H1 (cell line): ENCODE results near the gene DAAM1. TPM values are rescaled to one million over a fixed set of nuclear protein-coding genes. Genes with fewer than 3 reads are reported as not detected.

ENCODE experiments used
- CTCF ChIA-PET: fragments of 300-600 bp; sonication (Branson Sonifier 250); formaldehyde crosslinking; loops from one replicate; lab custom pipeline; 2021; ENCODE audit not compliant: partially characterized antibody; lab: Charles Lee
- POLR2A ChIA-PET: fragments of 300-600 bp; sonication (Branson Sonifier 250); formaldehyde crosslinking; loops from one replicate; lab custom pipeline; 2021; ENCODE audit warnings: inconsistent platforms; ENCODE audit not compliant: partially characterized antibody; lab: Charles Lee
- DNase-seq, 2 experiments: peaks; one replicate each; pipeline versions ENCODE4 v3.0.0 to v3.0.0-alpha.2; 2010 to 2022; ENCODE audit warnings: low spot score in 2 of 2, low read depth in 1 of 2, mixed read lengths in 1 of 2
- FAIRE-seq: peaks from 2 replicates; lab custom pipeline; 2011; peaks lifted over from hg19 to GRCh38; lab: Jason Lieb, UNC
- H2AFZ ChIP-seq: 2 replicates; pipeline ENCODE4 v1.8.1; 2012; ENCODE audit warnings: low read length, inconsistent platforms
- H2AK5ac ChIP-seq: 2 replicates; pipeline ENCODE4 v1.6.1; 2013; ENCODE audit warnings: low read depth, low read length
- H2BK120ac ChIP-seq: replicated peaks from 2 replicates; pipeline ENCODE3; 2013; ENCODE audit warnings: low read depth, low read length, inconsistent platforms
- H2BK12ac ChIP-seq: 2 replicates; pipeline ENCODE4 v1.6.1; 2013; ENCODE audit warnings: low read depth, low read length
- H2BK15ac ChIP-seq: 2 replicates; pipeline ENCODE4 v1.6.1; 2013; ENCODE audit warnings: low read length
- H2BK20ac ChIP-seq: 2 replicates; pipeline ENCODE4 v1.6.1; 2013; ENCODE audit warnings: low read length
- H2BK5ac ChIP-seq: 2 replicates; pipeline ENCODE4 v1.6.1; 2013; ENCODE audit warnings: low read depth, low read length
- H3K14ac ChIP-seq: 2 replicates; pipeline ENCODE4 v1.6.1; 2013; ENCODE audit warnings: inconsistent platforms; ENCODE audit not compliant: insufficient read length
- H3K18ac ChIP-seq: 2 replicates; pipeline ENCODE4 v1.6.1; 2013; ENCODE audit warnings: low read length; ENCODE audit errors: extremely low read depth
- H3K23ac ChIP-seq: 2 replicates; pipeline ENCODE4 v1.6.1; 2013; ENCODE audit warnings: inconsistent platforms; ENCODE audit not compliant: insufficient read length
- H3K23me2 ChIP-seq: 2 replicates; pipeline ENCODE4 v1.6.1; 2013; ENCODE audit warnings: low read depth, low read length
- H3K27ac ChIP-seq: 2 replicates; pipeline ENCODE4 v1.6.1; 2011; ENCODE audit warnings: low read depth, low read length, inconsistent platforms
- H3K27me3 ChIP-seq, 4 experiments: replicated peaks in 1 of 4; 1 replicate in 1 of 4; 2 replicates in 3 of 4; pipeline versions ENCODE4 v1.6.1 to v1.8.1; 2011 to 2013; ENCODE audit warnings: low read length in 3 of 4, mild to moderate bottlenecking in 3 of 4, inconsistent platforms in 2 of 4, mixed read lengths in 2 of 4, moderate library complexity in 1 of 4; ENCODE audit not compliant: control insufficient read depth in 3 of 4, insufficient read depth in 3 of 4; ENCODE audit errors: extremely low read depth in 1 of 4
- H3K36me3 ChIP-seq, 4 experiments: 2 replicates each; pipeline versions ENCODE4 v1.6.1 to v1.8.1; 2011 to 2013; ENCODE audit warnings: mild to moderate bottlenecking in 4 of 4, low read length in 3 of 4, moderate library complexity in 2 of 4, control low read depth in 1 of 4, inconsistent platforms in 1 of 4; ENCODE audit not compliant: insufficient read depth in 4 of 4, control insufficient read depth in 2 of 4
- H3K4ac ChIP-seq: replicated peaks from 2 replicates; pipeline ENCODE3; 2013; ENCODE audit warnings: low read length, low read depth, mixed read lengths, inconsistent platforms; ENCODE audit not compliant: insufficient read length
- H3K4me1 ChIP-seq, 4 experiments: replicated peaks in 1 of 4; 1 replicate in 1 of 4; 2 replicates in 3 of 4; pipeline versions ENCODE4 v1.6.1 to v1.8.1; 2011 to 2013; ENCODE audit warnings: low read length in 3 of 4, inconsistent platforms in 2 of 4, mixed read lengths in 1 of 4; ENCODE audit not compliant: insufficient read depth in 4 of 4, control insufficient read depth in 3 of 4
- H3K4me2 ChIP-seq, 2 experiments: 2 replicates each; pipeline versions ENCODE4 v1.6.1 to v1.8.1; 2011 to 2013; ENCODE audit warnings: low read depth in 2 of 2, low read length in 2 of 2, control low read depth in 1 of 2, inconsistent platforms in 1 of 2, mild to moderate bottlenecking in 1 of 2; ENCODE audit not compliant: insufficient read depth in 1 of 2
- H3K4me3 ChIP-seq, 4 experiments: fragments of 200-600, 300-600 bp in 1 of 4; sonication (generic), shearing (Covaris generic), sonication (Bioruptor Twin) in 1 of 4; 2 replicates each; pipeline versions ENCODE4 v1.5.1 to v1.8.1; 2011 to 2016; ENCODE audit warnings: low read length in 4 of 4, low read depth in 3 of 4, control low read depth in 2 of 4, inconsistent platforms in 2 of 4, mild to moderate bottlenecking in 2 of 4, mixed read lengths in 1 of 4, moderate library complexity in 1 of 4; ENCODE audit not compliant: insufficient read depth in 2 of 4; ENCODE audit errors: extremely low read depth in 1 of 4
- H3K56ac ChIP-seq: replicated peaks from 2 replicates; pipeline ENCODE3; 2013; ENCODE audit warnings: low read depth, mild to moderate bottlenecking, mixed read lengths, low read length, inconsistent platforms; ENCODE audit not compliant: insufficient read length
- H3K79me1 ChIP-seq: 2 replicates; pipeline ENCODE4 v1.6.1; 2013; ENCODE audit warnings: low read depth, low read length, control low read depth
- H3K79me2 ChIP-seq, 2 experiments: 2 replicates each; pipeline versions ENCODE4 v1.6.1 to v1.8.1; 2012 to 2013; ENCODE audit warnings: low read length in 2 of 2, mild to moderate bottlenecking in 2 of 2, inconsistent platforms in 1 of 2; ENCODE audit not compliant: insufficient read depth in 2 of 2, control insufficient read depth in 1 of 2
- H3K9ac ChIP-seq, 4 experiments: replicated peaks in 1 of 4; 1 replicate in 1 of 4; 2 replicates in 3 of 4; pipeline versions ENCODE4 v1.6.1 to v1.8.1; 2011 to 2013; ENCODE audit warnings: low read depth in 3 of 4, low read length in 3 of 4, control low read depth in 2 of 4, mild to moderate bottlenecking in 2 of 4, moderate library complexity in 2 of 4, inconsistent platforms in 1 of 4; ENCODE audit errors: extremely low read depth in 1 of 4
- H3K9me3 ChIP-seq, 2 experiments: 2 replicates each; pipeline versions ENCODE4 v1.6.1 to v1.8.1; 2012 to 2013; ENCODE audit warnings: mild to moderate bottlenecking in 2 of 2, moderate library complexity in 2 of 2, control low read depth in 1 of 2, inconsistent platforms in 1 of 2, low read depth in 1 of 2, low read length in 1 of 2, mixed read lengths in 1 of 2; ENCODE audit not compliant: insufficient read depth in 2 of 2
- H4K20me1 ChIP-seq, 2 experiments: replicated peaks in 1 of 2; 2 replicates each; pipeline versions ENCODE3 to v1.8.1; 2011 to 2013; ENCODE audit warnings: inconsistent platforms in 2 of 2, low read length in 2 of 2, mild to moderate bottlenecking in 1 of 2; ENCODE audit not compliant: insufficient read depth in 2 of 2, control insufficient read depth in 1 of 2
- H4K5ac ChIP-seq: 2 replicates; pipeline ENCODE4 v1.6.1; 2013; ENCODE audit warnings: low read length, low read depth, mixed read lengths, inconsistent platforms; ENCODE audit not compliant: insufficient read length
- H4K8ac ChIP-seq: 2 replicates; pipeline ENCODE4 v1.8.0; 2013; ENCODE audit warnings: mild to moderate bottlenecking, moderate library complexity, low read length, inconsistent platforms; ENCODE audit not compliant: insufficient read depth; ENCODE audit errors: extremely low read depth
- H4K91ac ChIP-seq: replicated peaks from 2 replicates; pipeline ENCODE3; 2013; ENCODE audit warnings: low read length, mixed read lengths, inconsistent platforms; ENCODE audit not compliant: insufficient read length
- BRCA1 ChIP-seq: IDR thresholded peaks from 2 replicates; pipeline ENCODE4 v1.6.1; 2012; ENCODE audit warnings: low read depth, low read length, improper control_type of control experiment
- JUN ChIP-seq: IDR thresholded peaks from 2 replicates; pipeline ENCODE4 v1.6.1; 2011; ENCODE audit warnings: low read depth, mild to moderate bottlenecking, improper control_type of control experiment, low read length
- JUND ChIP-seq: IDR thresholded peaks from 2 replicates; pipeline ENCODE4 v1.6.1; 2011; ENCODE audit warnings: mild to moderate bottlenecking, improper control_type of control experiment, low read length
- NRF1 ChIP-seq: IDR thresholded peaks from 2 replicates; pipeline ENCODE4 v1.6.1; 2011; ENCODE audit warnings: mild to moderate bottlenecking, low read depth, low read length, improper control_type of control experiment
- POLR2AphosphoS5 ChIP-seq: IDR thresholded peaks from 2 replicates; pipeline ENCODE4 v1.6.1; 2011; ENCODE audit warnings: low read depth, low read length
- SIX5 ChIP-seq: IDR thresholded peaks from 2 replicates; pipeline ENCODE4 v1.6.1; 2011; ENCODE audit warnings: mild to moderate bottlenecking, low read depth, low read length
- SP2 ChIP-seq: IDR thresholded peaks from 2 replicates; pipeline ENCODE4 v1.6.1; 2012; ENCODE audit warnings: mild to moderate bottlenecking, low read length, inconsistent platforms
- TAF1 ChIP-seq: IDR thresholded peaks from 2 replicates; pipeline ENCODE4 v1.6.1; 2011; ENCODE audit warnings: mild to moderate bottlenecking, low read depth, low read length
- YY1 ChIP-seq: IDR thresholded peaks from 2 replicates; pipeline ENCODE4 v1.6.1; 2011; ENCODE audit warnings: low read depth, mild to moderate bottlenecking, low read length
- WGBS, 2 experiments: shearing (Covaris generic) in 1 of 2; methylation state at CpG; one replicate each; pipeline versions ENCODE4 v1.1.6 to v1.1.7; 2013 to 2015; ENCODE audit warnings: low lambda C conversion rate in 2 of 2, mixed read lengths in 2 of 2, inconsistent platforms in 1 of 2, low coverage in 1 of 2, missing lambda C conversion rate in 1 of 2; ENCODE audit not compliant: insufficient replicate concordance in 2 of 2, insufficient coverage in 1 of 2, insufficient read length in 1 of 2; ENCODE audit errors: extremely low coverage in 1 of 2, missing lambda C conversion rate in 1 of 2; 5-methylcytosine and 5-hydroxymethylcytosine counted together
- long read RNA-seq, 2 experiments: library from RNA in 1 of 2; library from capped mRNA in 1 of 2; stranded (forward); transcript quantifications; one replicate each; pipeline ENCODE4 v2.0.0, GENCODE V29; 2021; ENCODE audit warnings: inconsistent platforms in 1 of 2
- polyA minus RNA-seq, 3 experiments: library from RNA; depleted of rRNA, polyadenylated mRNA; stranded (reverse); fragments of >200 nt; gene quantifications; 1 replicate in 2 of 3; 2 replicates in 1 of 3; pipeline ENCODE4 v1.2.3, GENCODE V29; 2011
- polyA plus RNA-seq, 7 experiments: library from polyadenylated mRNA; depleted of rRNA in 3 of 7; stranded (reverse) in 5 of 7; unstranded in 2 of 7; fragments of >200 nt in 5 of 7; fragments of 200-250 nt in 2 of 7; gene quantifications; 1 replicate in 5 of 7; 2 replicates in 1 of 7; 4 replicates in 1 of 7; pipeline versions ENCODE4 v1.2.1 to v1.2.3, GENCODE V29; 2011 to 2013; ENCODE audit warnings: missing spikeins in 2 of 7, mixed read lengths in 2 of 7
- total RNA-seq: library from RNA; stranded (reverse); fragmentation: NEBNext Ultra II Directional; extraction: Animal tissue kit (Norgen Biotek cat#: 25700); gene quantifications from 2 replicates; pipeline ENCODE4 v1.2.1, GENCODE V29; 2021
- TF ChIP-seq, protein P1 (sequence below): IDR thresholded peaks from 2 replicates; pipeline ENCODE4 v1.6.1; 2012; ENCODE audit warnings: inconsistent platforms

The DAAM1 gene
- total RNA-seq = 38.1 and 44.9 TPM in 2 replicates
- polyA plus RNA-seq (2011; rRNA removed) = 4.2 and 5.0 TPM in 2 replicates
- polyA plus RNA-seq (2011; cell fraction: cytosol; rRNA removed) = 6.6 TPM
- 9.2 TPM for polyA plus RNA-seq (2011; cell fraction: nucleus; rRNA removed)
- polyA plus RNA-seq (2012, experiment 1 of 2) = 10.3 to 27.1 TPM (median 13.4 TPM) in 4 replicates
- polyA plus RNA-seq (2012, experiment 2 of 2) = 1.4 TPM
- 29.9 TPM for polyA plus RNA-seq (2013, experiment 1 of 2)
- polyA plus RNA-seq (2013, experiment 2 of 2) = 25.1 TPM
- 33.1 and 47.9 TPM in 2 replicates for polyA minus RNA-seq (2011; rRNA and poly(A)+ RNA removed)
- polyA minus RNA-seq (2011; cell fraction: cytosol; rRNA and poly(A)+ RNA removed) = 8.6 TPM
- polyA minus RNA-seq (2011; cell fraction: nucleus; rRNA and poly(A)+ RNA removed) = 64.8 TPM
- long read RNA-seq, experiment 1, partial matches to known transcripts = 1 of 4 reads
- long read RNA-seq, experiment 1, other reads (novel, unspliced or antisense) = 2 of 4 reads
- long read RNA-seq, experiment 2, partial matches to known transcripts = 13 of 16 reads
- long read RNA-seq, experiment 2, other reads (novel, unspliced or antisense) = 2 of 16 reads

DNA sequence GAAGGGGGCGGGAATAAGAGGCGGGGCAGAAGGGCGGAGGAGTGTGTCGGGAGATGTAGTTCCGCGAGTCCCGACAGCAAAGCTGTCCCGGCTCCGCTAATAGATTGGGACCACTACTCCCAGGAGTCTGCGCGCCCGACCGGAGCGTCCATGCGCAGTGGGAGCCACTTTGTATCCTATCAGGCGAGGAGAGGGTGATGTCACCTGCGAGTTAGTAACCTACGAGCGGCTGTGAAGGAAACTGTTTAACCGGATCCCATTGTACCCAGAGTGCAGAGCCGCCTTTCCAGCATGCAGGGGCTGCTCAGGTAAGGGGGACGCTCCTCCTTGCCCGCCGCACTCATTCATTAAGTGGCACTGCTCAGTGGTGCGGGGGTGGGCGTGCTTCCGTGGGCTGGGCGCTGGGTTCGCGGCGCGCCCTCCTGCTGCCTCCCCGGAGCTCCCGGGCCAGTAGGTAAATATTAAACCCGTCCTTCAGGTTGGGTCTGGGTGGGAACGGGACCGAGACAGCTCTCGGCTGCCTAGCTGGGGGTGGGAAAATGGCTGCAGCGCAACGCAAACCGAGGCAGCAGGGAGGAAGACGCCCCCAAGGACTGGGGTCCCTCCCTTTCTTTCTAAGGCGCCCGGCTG, at the start of gene DAAM1:
TSS of gene DAAM1 (plus strand) at position 207 of the 630 bp plus-strand sequence. CDS start 74,811 bp downstream, outside the sequence.
- DNase-seq = peak; percentile 85 to 95
- Histone ChIP-seq H3K23ac (no peak within 1 kb of the TSS), H2BK5ac (no peak within 1 kb of the TSS; the same call in 1 of the 2 replicates), H2BK15ac (no peak within 1 kb of the TSS), H4K91ac (peak within 1 kb of the TSS; percentile 17), H3K9ac (peak within 1 kb of the TSS; percentile 54 to 76 (median 66)), H3K18ac (0 out of 2 replicates have a peak within 1 kb of the TSS, but pooled peaks have one; percentile 12), H3K4me3 (peak within 1 kb of the TSS; percentile 84 to 97 (median 85)), H3K9me3 (no peaks in the 10 kb centered on the region), H3K23me2 (peaks cover 18% of the 10 kb centered on the region), H2AK5ac (no peak within 1 kb of the TSS), H3K4ac (no peak within 1 kb of the TSS), H3K4me2 (peak within 1 kb of the TSS; percentile 93 to 100), H4K20me1 (peaks cover 2 to 6% of the 10 kb centered on the region in 2 experiments), H2BK12ac (no peak within 1 kb of the TSS), H3K56ac (no peak within 1 kb of the TSS), H2BK20ac (no peak within 1 kb of the TSS), H3K79me1 (no peaks in the 10 kb centered on the region; the same call in 1 of the 2 replicates), H3K14ac (no peak within 1 kb of the TSS), H3K27ac (peak within 1 kb of the TSS; percentile 20), H4K5ac (no peak within 1 kb of the TSS), H3K4me1 (peaks cover 0 to 5% (median 0%) of the 10 kb centered on the region in 4 experiments; a peak in 2 of 7 replicates), H2BK120ac (no peak within 1 kb of the TSS), H2AFZ (peak within 1 kb of the TSS; percentile 91), H4K8ac (peak within 1 kb of the TSS; percentile 84), H3K27me3 (peaks cover 0 to 4% (median 3%) of the 10 kb centered on the region in 4 experiments; a peak in 2 of 7 replicates), H3K79me2 (peaks cover 0 to 28% of the 10 kb centered on the region in 2 experiments; a peak in 2 of 4 replicates), H3K36me3 (no peaks in the 10 kb centered on the region)
- WGBS, 2 experiments = 2% methylated on average over 30 of the region's 44 CpGs; no CpG with 5 or more reads in 1 of the 2 experiments
- ChIA-PET POLR2A (interaction anchor here (1.0 to 1.5 kb wide), 2 partner anchors 15 to 296 kb away, joined by 3 to 4 read pairs; partner anchors contain the start of genes JKAMP and L3HYPDH), CTCF (interaction anchor here (0.6 to 2.3 kb wide), 8 partner anchors 9 to 255 kb away, joined by 3 to 7 read pairs (median 4); no protein-coding TSS in a partner anchor)
- peak; percentile 85 for FAIRE-seq
- TF ChIP-seq POLR2AphosphoS5 (peak; percentile 82), NRF1 (peak; percentile 64), JUND (peak; percentile 77), BRCA1 (no peak), SIX5 (peak; percentile 75), YY1 (no peak), SP2 (no peak), TAF1 (peak; percentile 74; the same call in 1 of the 2 replicates), JUN (no peak)
- TF ChIP-seq, protein P1, sequence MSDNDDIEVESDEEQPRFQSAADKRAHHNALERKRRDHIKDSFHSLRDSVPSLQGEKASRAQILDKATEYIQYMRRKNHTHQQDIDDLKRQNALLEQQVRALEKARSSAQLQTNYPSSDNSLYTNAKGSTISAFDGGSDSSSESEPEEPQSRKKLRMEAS = peak; percentile 38
